Activated CD4-positive, alpha-beta memory T cell treated with anti-CD3 and anti-CD28 coated beads for 36 hours (primary cell): Measurements from ENCODE around the gene HERC5. TPM values are rescaled to one million over a fixed set of nuclear protein-coding genes. Genes with fewer than 3 reads are reported as not detected.

Experiments used
- CTCF ChIA-PET: fragments of 350-600 bp; sonication (Branson Sonifier 250); formaldehyde crosslinking; loops from one replicate; lab custom pipeline; 2021; ENCODE audit warnings: antibody characterized with exemption, inconsistent platforms; lab: Charles Lee
- POLR2A ChIA-PET: fragments of 350-600 bp; sonication (Branson Sonifier 250); formaldehyde crosslinking; loops from one replicate; lab custom pipeline; 2021; ENCODE audit warnings: antibody characterized with exemption; lab: Charles Lee
- DNase-seq: peaks from one replicate; pipeline ENCODE4 v3.0.0-alpha.2; 2020
- H3K27ac Mint-ChIP-seq: one replicate; pipeline ENCODE4 v1.8.0; 2021; ENCODE audit warnings: mixed read lengths
- H3K27me3 Mint-ChIP-seq: one replicate; pipeline ENCODE4 v1.8.0; 2021; ENCODE audit warnings: mixed read lengths
- H3K36me3 Mint-ChIP-seq: one replicate; pipeline ENCODE4 v1.8.0; 2021; ENCODE audit warnings: mixed read lengths
- H3K4me1 Mint-ChIP-seq: one replicate; pipeline ENCODE4 v1.8.0; 2021; ENCODE audit warnings: low read depth, mixed read lengths
- H3K4me3 Mint-ChIP-seq: one replicate; pipeline ENCODE4 v1.8.0; 2021; ENCODE audit warnings: mild to moderate bottlenecking, mixed read lengths
- H3K9me3 Mint-ChIP-seq: one replicate; pipeline ENCODE4 v1.8.0; 2021; ENCODE audit warnings: mixed read lengths
- intact Hi-C: fragments of 100-400 bp; cut with micrococcal nuclease; formaldehyde crosslinking; loops from one replicate; pipeline ENCODE4 v1.15.1; 2023
- total RNA-seq, 2 experiments: library from RNA; stranded (reverse); gene quantifications; one replicate each; pipeline ENCODE4 v1.2.3, GENCODE V29; 2021

HERC5 gene
- total RNA-seq, 2 experiments from 2014 or later, result 32.3 to 34.0 TPM

DNA sequence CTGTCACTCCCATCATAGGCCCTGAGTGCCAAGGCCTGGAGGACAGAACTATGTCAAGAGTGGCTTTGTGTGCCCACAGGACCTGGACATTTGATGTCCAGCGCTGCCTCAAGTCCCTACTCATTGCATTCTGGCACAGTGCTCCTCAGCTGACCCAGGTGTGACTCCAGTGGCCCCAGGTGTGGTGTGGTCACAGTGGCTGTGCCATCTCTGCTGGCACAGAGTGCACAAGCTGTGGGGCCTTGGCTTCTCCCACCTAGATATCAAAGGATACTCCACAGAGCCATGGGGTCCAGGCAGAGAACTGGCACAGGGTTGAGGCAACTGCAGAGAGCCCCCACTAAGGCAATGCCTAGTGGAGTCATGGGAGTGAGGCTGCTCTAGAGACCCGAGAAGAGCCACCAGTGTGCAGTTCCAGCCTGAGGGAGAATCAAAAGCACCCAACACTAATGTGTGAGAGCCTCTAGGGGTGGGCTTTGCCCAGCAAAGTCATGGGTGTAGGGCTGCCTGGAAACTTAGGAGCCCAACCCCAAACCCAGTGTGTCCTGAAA, 41.0 kb downstream of the HERC5 start:
- H3K27me3 Mint-ChIP-seq, result no peaks in the 10 kb centered on the region
- H3K36me3 Mint-ChIP-seq, result peaks cover 18% of the 10 kb centered on the region
- ChIA-PET POLR2A (no interaction called here), CTCF (no interaction called here)
- H3K4me1 Mint-ChIP-seq, result no peaks in the 10 kb centered on the region
- DNase-seq, result no peak
- intact Hi-C loops, result no loop called here
- H3K9me3 Mint-ChIP-seq, result no peaks in the 10 kb centered on the region
- no peak overlapping the region for H3K4me3 Mint-ChIP-seq
- no peak overlapping the region for H3K27ac Mint-ChIP-seq

- H3K9me3 Mint-ChIP-seq, result no peaks in the 10 kb centered on the region
- CTCF ChIA-PET, result no interaction called here
- DNase-seq, result no peak
- H3K27ac Mint-ChIP-seq, result no peak overlapping the region
- peaks cover 11% of the 10 kb centered on the region for H3K36me3 Mint-ChIP-seq
- POLR2A ChIA-PET, result no interaction called here
- peaks cover 4% of the 10 kb centered on the region for H3K4me1 Mint-ChIP-seq
- intact Hi-C loops, result no loop called here
- H3K4me3 Mint-ChIP-seq, result no peak overlapping the region
- H3K27me3 Mint-ChIP-seq, result no peaks in the 10 kb centered on the region
These were observed 46.4 kb downstream of the HERC5 start for GRCh38 chr4:88503344-88503743.

DNA sequence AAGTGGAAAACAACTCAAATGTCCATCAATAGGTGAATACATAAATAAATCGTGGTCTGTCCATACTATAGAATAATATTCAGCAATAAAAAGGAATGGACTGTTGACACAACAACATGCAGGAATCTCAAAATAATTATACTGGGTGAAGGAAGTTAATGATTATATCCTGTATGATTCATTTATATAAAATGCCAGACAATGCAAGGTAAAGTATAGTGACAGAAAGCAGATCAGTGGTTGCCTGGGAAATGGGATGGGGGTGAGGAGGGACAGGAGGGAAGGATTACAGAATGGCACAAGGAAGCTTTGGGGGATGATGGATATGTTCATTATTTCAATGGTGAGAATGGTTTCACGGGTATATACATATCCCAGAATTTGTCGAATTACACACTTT, 54.3 kb downstream of the HERC5 start:
- Mint-ChIP-seq H3K4me3 (no peak overlapping the region), H3K27ac (no peak overlapping the region), H3K36me3 (peaks cover 2% of the 10 kb centered on the region), H3K9me3 (no peaks in the 10 kb centered on the region), H3K4me1 (no peaks in the 10 kb centered on the region), H3K27me3 (no peaks in the 10 kb centered on the region)
- intact Hi-C loops, result no loop called here
- no peak for DNase-seq
- POLR2A ChIA-PET, result no interaction called here
- CTCF ChIA-PET, result interaction anchor here (1.1 to 13.9 kb wide), 2 partner anchors 142 to 295 kb away, joined by 4 to 260 read pairs; no protein-coding TSS in a partner anchor

GRCh38 chr4:88514557-88515511, 57.9 kb downstream of the HERC5 start:
- intact Hi-C loops, result loop anchor here (1.0 to 2.0 kb wide), 5 partner anchors 58 to 482 kb away; partner anchors contain the start of genes HERC5 and HERC6
- CTCF ChIA-PET, result interaction anchor here (0.5 to 13.9 kb wide), 45 partner anchors 8 to 666 kb away, joined by 3 to 260 read pairs (median 3); partner anchors contain the start of genes HERC6, PPM1K and PYURF
- no peak for DNase-seq
- Mint-ChIP-seq H3K27me3 (no peaks in the 10 kb centered on the region), H3K27ac (no peak overlapping the region), H3K9me3 (no peaks in the 10 kb centered on the region), H3K36me3 (no peaks in the 10 kb centered on the region), H3K4me1 (no peaks in the 10 kb centered on the region), H3K4me3 (no peak overlapping the region)
- POLR2A ChIA-PET, result no interaction called here

DNA sequence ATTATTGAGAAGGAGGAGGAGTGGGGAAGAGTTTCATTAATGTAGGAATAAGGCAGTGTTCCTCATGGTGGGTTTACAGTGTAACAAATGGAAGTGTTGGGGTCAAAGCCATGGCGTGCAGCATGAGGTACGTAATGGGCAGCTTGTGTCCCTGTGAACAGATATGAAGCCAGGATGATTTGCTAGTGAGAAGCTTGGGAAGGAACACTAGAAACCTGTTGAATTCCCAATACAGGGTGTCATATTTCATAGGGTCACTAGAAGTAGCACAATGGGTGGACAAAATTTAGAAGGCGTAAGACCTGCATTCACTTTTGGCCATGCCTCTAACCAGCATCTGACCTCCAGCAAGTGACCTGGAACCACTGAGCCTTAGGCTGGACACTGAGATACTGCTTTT, 59.8 kb downstream of the HERC5 start:
- ChIA-PET POLR2A (interaction anchor here (0.6 kb wide), 1 partner anchor 663 kb away, joined by 3 read pairs; no protein-coding TSS in a partner anchor), CTCF (interaction anchor here (0.6 to 13.9 kb wide), 10 partner anchors 8 to 484 kb away, joined by 3 to 260 read pairs (median 3); partner anchors contain the start of genes HERC6 and PPM1K)
- Mint-ChIP-seq H3K4me3 (no peak overlapping the region), H3K9me3 (no peaks in the 10 kb centered on the region), H3K4me1 (peaks cover 10% of the 10 kb centered on the region), H3K27ac (no peak overlapping the region), H3K36me3 (peaks cover 7% of the 10 kb centered on the region), H3K27me3 (no peaks in the 10 kb centered on the region)
- DNase-seq, result no peak
- intact Hi-C loops, result no loop called here

GRCh38 chr4:88517825-88518224, 60.9 kb downstream of the HERC5 start:
- intact Hi-C loops, result no loop called here
- Mint-ChIP-seq H3K4me1 (peaks cover 19% of the 10 kb centered on the region), H3K9me3 (no peaks in the 10 kb centered on the region), H3K27me3 (no peaks in the 10 kb centered on the region), H3K27ac (no peak overlapping the region), H3K36me3 (peaks cover 11% of the 10 kb centered on the region), H3K4me3 (no peak overlapping the region)
- POLR2A ChIA-PET, result interaction anchor here (1.3 kb wide), 1 partner anchor 9 kb away, joined by 3 read pairs; no protein-coding TSS in a partner anchor
- CTCF ChIA-PET, result interaction anchor here (1.3 to 13.9 kb wide), 3 partner anchors 149 to 485 kb away, joined by 3 to 260 read pairs (median 6); no protein-coding TSS in a partner anchor
- DNase-seq, result no peak

GRCh38 chr4:88518911-88519310, 62.0 kb downstream of the HERC5 start:
- Mint-ChIP-seq H3K4me1 (peaks cover 19% of the 10 kb centered on the region), H3K36me3 (peaks cover 12% of the 10 kb centered on the region), H3K27me3 (no peaks in the 10 kb centered on the region), H3K4me3 (no peak overlapping the region), H3K27ac (no peak overlapping the region), H3K9me3 (no peaks in the 10 kb centered on the region)
- ChIA-PET POLR2A (interaction anchor here (1.3 kb wide), 1 partner anchor 10 kb away, joined by 3 read pairs; no protein-coding TSS in a partner anchor), CTCF (interaction anchor here (0.5 to 13.9 kb wide), 3 partner anchors 150 to 1295 kb away, joined by 4 to 260 read pairs (median 6); no protein-coding TSS in a partner anchor)
- intact Hi-C loops, result no loop called here
- no peak for DNase-seq

DNA sequence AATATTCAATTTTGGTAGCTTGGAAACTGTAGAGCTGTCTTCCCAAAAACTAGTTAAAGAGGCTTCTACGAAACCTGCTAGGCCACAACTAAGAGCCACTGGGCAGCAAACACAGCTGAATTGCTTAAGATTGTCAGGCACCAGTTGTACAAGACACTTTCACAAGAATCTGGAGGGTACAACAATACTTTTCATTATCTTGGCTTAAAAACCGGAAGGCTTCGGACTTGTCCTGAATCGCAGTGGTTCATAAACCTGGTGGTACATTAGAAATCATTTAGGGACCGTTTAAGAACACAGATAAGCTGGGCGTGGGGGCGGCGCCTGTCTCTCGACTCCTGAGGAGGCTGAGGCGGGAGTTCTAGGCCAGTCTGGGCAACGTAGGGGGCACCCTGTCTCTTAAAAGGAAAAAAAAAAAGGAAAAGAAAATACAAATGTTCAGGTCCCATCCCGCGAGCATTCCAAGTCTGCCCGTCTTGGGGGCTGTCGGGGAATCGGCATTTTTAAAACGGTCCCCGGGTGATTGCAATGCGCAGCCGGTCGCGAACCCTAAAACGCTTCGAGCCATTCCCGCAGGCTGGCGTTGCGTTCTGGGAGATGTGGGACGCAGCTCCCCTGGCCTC, 65.9 kb downstream of the HERC5 start:
- Mint-ChIP-seq H3K4me3 (peak overlapping the region; percentile 90), H3K9me3 (no peaks in the 10 kb centered on the region)

GRCh38 chr4:88523325-88524129, 66.6 kb downstream of the HERC5 start, which contains the start of gene PYURF:
Gene PYURF, minus strand, starts transcription at chr4:88523776. Its CDS starts 76 bp downstream, at chr4:88523700.
- H3K4me1 Mint-ChIP-seq, result peaks cover 47% of the 10 kb centered on the region
- peak; percentile 89 for DNase-seq

More for the DNA sequence above, 65.9 kb downstream of the HERC5 start:
- DNase-seq, result peak; percentile 55
- intact Hi-C loops, result loop anchor here (1.0 to 10.0 kb wide), 6 partner anchors 67 to 782 kb away; partner anchors contain the start of genes ABCG2, GPRIN3, HERC3 and PPM1K
- peaks cover 12% of the 10 kb centered on the region for H3K36me3 Mint-ChIP-seq
- H3K27ac Mint-ChIP-seq, result peak overlapping the region; percentile 88
- ChIA-PET POLR2A (interaction anchor here (0.6 to 1.6 kb wide), 2 partner anchors 13 to 276 kb away, joined by 3 to 5 read pairs; no protein-coding TSS in a partner anchor), CTCF (interaction anchor here (0.7 to 2.9 kb wide), 7 partner anchors 9 to 501 kb away, joined by 3 to 11 read pairs (median 4); no protein-coding TSS in a partner anchor)
- H3K27me3 Mint-ChIP-seq, result no peaks in the 10 kb centered on the region
- H3K4me1 Mint-ChIP-seq, result peaks cover 47% of the 10 kb centered on the region

GRCh38 chr4:88524171-88524570, 67.3 kb downstream of the HERC5 start:
- Mint-ChIP-seq H3K27ac (peak overlapping the region; percentile 69), H3K27me3 (no peaks in the 10 kb centered on the region), H3K36me3 (peaks cover 12% of the 10 kb centered on the region), H3K9me3 (no peaks in the 10 kb centered on the region), H3K4me1 (peaks cover 47% of the 10 kb centered on the region), H3K4me3 (peak overlapping the region; percentile 90)
- ChIA-PET CTCF (interaction anchor here (1.0 to 2.9 kb wide), 9 partner anchors 10 to 499 kb away, joined by 3 to 13 read pairs (median 7); partner anchors contain the start of gene HERC3), POLR2A (interaction anchor here (1.2 to 1.6 kb wide), 2 partner anchors 14 to 67 kb away, joined by 3 to 4 read pairs; partner anchors contain the start of gene HERC5)
- intact Hi-C loops, result loop anchor here (10.0 kb wide), 1 partner anchor 781 kb away; the partner anchor contains the start of gene GPRIN3
- no peak for DNase-seq

More at GRCh38 chr4:88523325-88524129, 66.6 kb downstream of the HERC5 start, which contains the start of gene PYURF:
- peak within 1 kb of the TSS; percentile 88 for H3K27ac Mint-ChIP-seq
- intact Hi-C loops, result loop anchor here (1.0 to 10.0 kb wide), 6 partner anchors 67 to 781 kb away; partner anchors contain the start of genes ABCG2, GPRIN3, HERC3 and PPM1K
- H3K9me3 Mint-ChIP-seq, result no peaks in the 10 kb centered on the region
- H3K27me3 Mint-ChIP-seq, result no peaks in the 10 kb centered on the region
- ChIA-PET POLR2A (interaction anchor here (1.2 to 1.6 kb wide), 2 partner anchors 13 to 67 kb away, joined by 3 to 4 read pairs; partner anchors contain the start of gene HERC5), CTCF (interaction anchor here (0.8 to 2.9 kb wide), 9 partner anchors 9 to 312 kb away, joined by 3 to 11 read pairs (median 4); partner anchors contain the start of gene HERC3)
- H3K4me3 Mint-ChIP-seq, result peak within 1 kb of the TSS; percentile 90
- peaks cover 12% of the 10 kb centered on the region for H3K36me3 Mint-ChIP-seq
